Ectodermal cell (in vitro differentiated cells): ENCODE data around the gene POC1A.
"Not testable (repeated sequence)": the region's sequence is repeated elsewhere in the genome, so short reads cannot be mapped to it uniquely, and the experiment has no call there.

Experiments
- H3K27ac ChIP-seq: 2 replicates; pipeline ENCODE4 v1.7.0; 2013; ENCODE audit warnings: mild to moderate bottlenecking, low read depth, low read length; ENCODE audit not compliant: insufficient read depth, poor library complexity, severe bottlenecking
- H3K27me3 ChIP-seq: 2 replicates; pipeline ENCODE4 v1.7.0; 2013; ENCODE audit warnings: mild to moderate bottlenecking, low read length; ENCODE audit not compliant: insufficient read depth, control insufficient read depth, poor library complexity, severe bottlenecking
- H3K36me3 ChIP-seq: one replicate; pipeline ENCODE4 v1.7.0; 2013; ENCODE audit warnings: low read length; ENCODE audit not compliant: control insufficient read depth, insufficient read depth
- H3K4me1 ChIP-seq: one replicate; pipeline ENCODE4 v1.7.0; 2013; ENCODE audit warnings: low read length; ENCODE audit not compliant: control insufficient read depth, insufficient read depth
- H3K4me3 ChIP-seq: 2 replicates; pipeline ENCODE4 v1.7.0; 2013; ENCODE audit warnings: low read depth, low read length, control low read depth; ENCODE audit not compliant: insufficient read depth
- H3K9me3 ChIP-seq: 2 replicates; pipeline ENCODE4 v1.7.0; 2013; ENCODE audit warnings: mild to moderate bottlenecking, low read length, moderate library complexity; ENCODE audit not compliant: control insufficient read depth
- WGBS, 2 experiments: methylation state at CpG; one replicate each; pipeline ENCODE4 v1.1.7; 2013; ENCODE audit warnings: missing lambda C conversion rate in 2 of 2; 5-methylcytosine and 5-hydroxymethylcytosine counted together

Gene POC1A

GRCh38 chr3:52153389-52154096 is 680 bp downstream of the POC1A start:
- H3K4me3 ChIP-seq: peak overlapping the region; percentile 95
- H3K27me3 ChIP-seq: no peaks in the 10 kb centered on the region
- H3K36me3 ChIP-seq: peaks cover 9% of the 10 kb centered on the region
- H3K27ac ChIP-seq: peak overlapping the region; percentile 33
- H3K9me3 ChIP-seq: no peaks in the 10 kb centered on the region
- H3K4me1 ChIP-seq: peaks cover 9% of the 10 kb centered on the region
- WGBS, 2 experiments: 6 to 7% methylated on average over 18 of the region's 18 CpGs

GRCh38 chr3:52151991-52152390 is 2.2 kb downstream of the POC1A start:
- H3K27ac ChIP-seq, H3K4me3 ChIP-seq, H3K27me3 ChIP-seq, H3K4me1 ChIP-seq, H3K9me3 ChIP-seq: not testable (repeated sequence)
- 88 to 92% methylated on average over 4 of the region's 4 CpGs for WGBS, 2 experiments
- H3K36me3 ChIP-seq: peaks cover 12% of the 10 kb centered on the region

- no peak overlapping the region for H3K4me3 ChIP-seq
- peaks cover 12% of the 10 kb centered on the region for H3K36me3 ChIP-seq
- H3K9me3 ChIP-seq: no peaks in the 10 kb centered on the region
- H3K4me1 ChIP-seq: peaks cover 9% of the 10 kb centered on the region
- H3K27ac ChIP-seq: no peak overlapping the region
- 83 to 96% methylated on average over 4 of the region's 4 CpGs for WGBS, 2 experiments
- no peaks in the 10 kb centered on the region for H3K27me3 ChIP-seq
Observed at GRCh38 chr3:52150860-52151259, 3.4 kb downstream of the POC1A start.

GRCh38 chr3:52150357-52150756 is 3.9 kb downstream of the POC1A start:
- Histone ChIP-seq H3K9me3 (no peaks in the 10 kb centered on the region), H3K4me1 (peaks cover 9% of the 10 kb centered on the region), H3K36me3 (peaks cover 12% of the 10 kb centered on the region), H3K4me3 (no peak overlapping the region), H3K27ac (no peak overlapping the region), H3K27me3 (no peaks in the 10 kb centered on the region)
- 92% methylated on average over 3 of the region's 3 CpGs for WGBS, 2 experiments

GRCh38 chr3:52149726-52150125 is 4.5 kb downstream of the POC1A start:
- Histone ChIP-seq H3K36me3 (peaks cover 12% of the 10 kb centered on the region), H3K4me3 (no peak overlapping the region), H3K27ac (no peak overlapping the region), H3K4me1 (peaks cover 9% of the 10 kb centered on the region), H3K9me3 (no peaks in the 10 kb centered on the region), H3K27me3 (no peaks in the 10 kb centered on the region)
- WGBS, 2 experiments: 96 to 98% methylated on average over 11 of the region's 11 CpGs

GRCh38 chr3:52149021-52149420 is 5.2 kb downstream of the POC1A start:
- 94 to 98% methylated on average over 8 of the region's 8 CpGs for WGBS, 2 experiments
- peaks cover 12% of the 10 kb centered on the region for H3K36me3 ChIP-seq
- H3K9me3 ChIP-seq: no peaks in the 10 kb centered on the region
- peaks cover 11% of the 10 kb centered on the region for H3K4me1 ChIP-seq
- H3K27me3 ChIP-seq: no peaks in the 10 kb centered on the region
- H3K27ac ChIP-seq: no peak overlapping the region
- H3K4me3 ChIP-seq: no peak overlapping the region

DNA sequence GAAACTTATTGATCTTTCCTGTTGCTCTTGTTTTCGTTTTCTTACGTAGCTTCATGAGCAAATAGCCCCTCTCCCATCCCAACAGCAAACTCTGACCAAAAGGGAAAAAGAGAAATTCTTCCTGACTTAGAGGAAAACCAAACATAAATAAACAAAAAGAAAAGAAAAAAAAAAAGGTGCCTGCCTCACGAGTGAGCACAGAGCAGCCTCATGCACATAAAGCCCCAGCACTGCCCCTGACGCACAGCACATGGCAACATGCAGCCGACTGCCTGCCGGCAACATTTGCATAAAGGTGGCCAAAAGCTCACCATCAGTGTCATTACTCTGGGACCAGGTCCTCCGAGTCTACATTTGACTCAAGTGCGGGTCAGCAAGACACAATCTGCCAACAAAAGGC is 6.4 kb downstream of the POC1A start:
- no peaks in the 10 kb centered on the region for H3K27me3 ChIP-seq
- WGBS, 2 experiments: 89 to 92% methylated on average over 6 to 8 of the region's 8 CpGs
- H3K9me3 ChIP-seq: no peaks in the 10 kb centered on the region
- H3K4me1 ChIP-seq: peaks cover 4% of the 10 kb centered on the region
- H3K36me3 ChIP-seq: peaks cover 12% of the 10 kb centered on the region
- no peak overlapping the region for H3K4me3 ChIP-seq
- H3K27ac ChIP-seq: no peak overlapping the region

DNA sequence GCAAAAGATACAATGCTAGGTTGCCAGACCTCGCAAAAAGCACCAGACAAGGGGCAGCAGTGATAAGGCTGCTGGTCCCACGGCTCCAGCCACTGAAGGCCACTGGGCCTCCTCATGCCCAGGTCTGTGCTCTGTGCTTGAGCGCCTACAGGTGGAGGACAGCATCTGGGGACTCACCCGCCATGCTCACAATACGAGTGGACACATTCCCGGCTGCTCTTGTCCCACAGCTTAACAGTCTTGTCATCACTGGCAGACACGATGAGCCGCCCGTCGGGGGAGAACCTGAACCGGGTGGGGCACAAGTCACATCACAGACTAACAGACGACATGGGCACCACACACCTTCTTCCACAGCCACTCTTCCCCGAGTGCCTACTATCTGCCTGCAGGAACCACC is 7.4 kb downstream of the POC1A start:
- H3K27me3 ChIP-seq: no peaks in the 10 kb centered on the region
- H3K9me3 ChIP-seq: no peaks in the 10 kb centered on the region
- peaks cover 12% of the 10 kb centered on the region for H3K36me3 ChIP-seq
- no peak overlapping the region for H3K4me3 ChIP-seq
- 93 to 94% methylated on average over 13 of the region's 13 CpGs for WGBS, 2 experiments
- peaks cover 4% of the 10 kb centered on the region for H3K4me1 ChIP-seq
- no peak overlapping the region for H3K27ac ChIP-seq

- Histone ChIP-seq H3K9me3 (no peaks in the 10 kb centered on the region), H3K27ac (no peak overlapping the region), H3K4me1 (peaks cover 4% of the 10 kb centered on the region), H3K4me3 (no peak overlapping the region), H3K27me3 (no peaks in the 10 kb centered on the region), H3K36me3 (peaks cover 12% of the 10 kb centered on the region)
- WGBS, 2 experiments: 93% methylated on average over 1 of the region's 1 CpG
Observed at GRCh38 chr3:52146189-52146588, 8.0 kb downstream of the POC1A start.

- 95 to 96% methylated on average over 8 of the region's 8 CpGs for WGBS, 2 experiments
- Histone ChIP-seq H3K27me3 (no peaks in the 10 kb centered on the region), H3K4me3 (no peak overlapping the region), H3K9me3 (no peaks in the 10 kb centered on the region), H3K36me3 (peaks cover 13% of the 10 kb centered on the region), H3K4me1 (peaks cover 4% of the 10 kb centered on the region), H3K27ac (no peak overlapping the region)
Observed at GRCh38 chr3:52145736-52146110, 8.5 kb downstream of the POC1A start.
